HK-2 (cell line): ENCODE results near the gene P2RY12.
A peak's percentile ranks its signal among the peaks of the same experiment; 100 is the strongest.
"Not testable (repeated sequence)": the region's sequence is repeated elsewhere in the genome, so short reads cannot be mapped to it uniquely, and the experiment has no call there.

ENCODE experiments used
- DNase-seq: peaks from one replicate; pipeline ENCODE4 v3.0.0-alpha.2; 2018; ENCODE audit not compliant: unreplicated experiment

Gene P2RY12

DNA sequence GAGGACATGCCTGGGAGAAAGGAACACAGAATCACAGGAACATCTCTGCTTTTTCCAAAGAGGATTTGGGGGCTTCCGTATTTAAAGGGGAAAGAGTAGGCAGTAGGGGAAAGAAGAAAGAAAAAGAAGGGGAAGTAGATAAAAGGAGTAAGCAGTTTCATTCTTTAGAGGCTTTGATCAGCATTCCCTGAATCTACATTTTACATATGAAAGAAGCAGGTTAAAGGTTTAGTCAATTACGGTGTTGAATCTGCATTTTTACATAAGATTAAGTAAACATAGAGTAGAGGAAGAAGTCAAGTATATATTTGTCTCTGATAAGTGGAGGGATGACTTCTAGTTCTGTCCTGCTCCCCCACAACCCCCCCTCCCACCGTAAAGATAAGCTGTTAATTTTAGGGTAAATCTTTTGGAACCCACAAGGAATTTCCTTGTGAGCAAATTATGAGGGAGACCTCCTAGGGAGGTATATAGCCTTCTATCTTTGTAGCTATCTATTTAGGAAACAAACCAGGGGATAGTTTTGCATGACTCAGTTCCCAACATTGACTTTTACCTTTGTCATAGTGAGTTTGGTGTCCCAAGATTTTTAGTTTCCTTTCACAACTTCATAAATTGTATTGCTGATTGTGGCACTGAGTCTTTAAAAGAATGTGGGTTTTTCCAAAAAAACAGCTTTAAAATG, 8.7 kb upstream of the P2RY12 start:
- DNase-seq = no peak

DNA sequence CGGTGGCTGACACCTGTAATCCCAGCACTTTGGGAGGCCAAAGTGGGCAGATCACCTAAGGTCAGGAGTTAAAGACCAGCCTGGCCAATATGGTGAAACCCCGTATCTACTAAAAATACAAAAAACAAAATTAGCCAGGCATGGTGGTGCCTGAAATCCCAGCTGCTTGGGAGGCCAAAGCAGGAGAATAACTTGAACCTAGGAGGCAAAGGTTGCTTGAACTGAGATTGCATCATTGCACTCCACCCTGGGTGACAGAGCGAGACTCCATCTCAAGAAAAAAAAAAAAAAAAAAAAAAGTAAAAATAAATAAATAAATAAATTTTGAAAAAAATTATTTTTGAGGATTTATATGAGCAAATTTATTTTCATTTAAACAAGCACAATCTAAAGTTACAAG, 7.6 kb upstream of the P2RY12 start:
- not testable (repeated sequence) for DNase-seq

DNA sequence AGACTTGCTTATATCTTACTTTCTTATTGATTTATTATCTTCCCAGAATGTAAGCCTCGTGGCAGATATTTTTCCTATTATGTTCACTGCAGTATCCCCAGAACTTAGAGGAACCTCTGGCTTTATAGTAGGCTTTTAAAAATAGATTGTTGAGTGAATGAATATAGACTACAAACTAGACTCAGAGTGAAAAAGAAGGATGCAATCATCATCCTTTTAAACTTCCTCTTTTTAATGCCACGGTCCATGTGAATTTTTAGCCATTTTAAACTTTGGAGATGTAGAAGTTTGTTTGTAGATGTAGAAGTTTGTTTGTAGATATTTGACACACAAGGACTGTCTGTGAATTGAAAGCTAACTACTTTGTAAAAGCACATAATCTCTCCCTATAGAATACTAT, 7.2 kb upstream of the P2RY12 start:
- DNase-seq = no peak

DNA sequence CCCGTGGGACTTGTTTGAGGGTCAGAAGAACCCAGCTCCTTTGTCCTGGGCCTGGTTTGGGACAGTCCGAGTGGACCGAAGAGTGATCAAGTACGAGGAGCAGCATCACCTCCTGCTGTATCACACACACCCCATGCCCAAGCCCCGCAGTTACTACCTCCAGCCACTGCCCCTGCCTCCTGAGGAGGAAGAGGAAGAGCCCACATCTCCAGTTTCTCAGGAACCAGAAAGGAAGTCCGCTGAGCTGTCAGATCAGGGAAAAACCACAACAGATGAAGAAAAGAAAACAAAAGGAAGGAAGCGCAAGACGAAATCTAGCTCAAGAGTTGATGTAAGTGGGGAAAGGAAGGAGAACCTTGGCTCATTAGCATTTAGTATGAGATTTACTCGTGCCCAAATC, 3.3 kb upstream of the P2RY12 start:
- no peak for DNase-seq

DNA sequence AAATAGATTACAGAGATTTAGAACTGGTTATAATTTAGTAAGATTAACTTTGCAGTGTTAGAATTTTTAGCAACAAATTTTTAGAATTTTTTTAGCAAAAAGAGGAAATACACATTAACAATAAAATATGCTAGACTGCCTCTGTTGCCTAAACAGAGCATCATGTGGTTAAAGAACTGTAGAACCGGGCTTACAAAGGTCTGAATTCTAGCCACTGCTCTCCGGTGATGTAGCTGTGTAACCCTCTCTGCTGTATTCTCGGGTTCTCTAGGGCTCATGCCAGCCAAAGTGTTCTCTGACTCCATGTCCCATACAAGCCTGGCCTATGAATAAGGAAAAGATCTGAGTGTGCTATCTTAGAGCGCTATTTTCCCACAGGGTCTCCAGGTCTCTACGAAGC, 2.9 kb upstream of the P2RY12 start:
- DNase-seq = no peak

DNA sequence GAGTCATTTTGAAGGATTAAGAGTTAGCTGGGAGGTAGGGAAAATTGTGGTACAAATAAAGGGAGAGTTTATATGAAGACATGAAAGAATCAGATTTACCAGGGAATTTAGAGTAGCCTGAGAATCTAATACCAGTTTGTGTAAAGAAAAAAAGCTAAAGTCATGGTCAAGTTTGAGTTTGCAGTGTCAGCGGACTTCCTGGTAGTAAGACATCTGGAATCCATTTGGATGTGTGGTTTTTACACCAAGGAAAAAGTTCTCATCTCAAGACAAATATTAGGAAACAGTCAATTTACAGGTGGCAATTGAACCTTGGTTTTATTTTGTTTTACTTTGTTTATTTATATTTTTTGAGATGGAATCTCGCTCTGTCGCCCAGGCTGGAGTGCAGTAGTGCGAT, 1.5 kb upstream of the P2RY12 start:
- no peak for DNase-seq

DNA sequence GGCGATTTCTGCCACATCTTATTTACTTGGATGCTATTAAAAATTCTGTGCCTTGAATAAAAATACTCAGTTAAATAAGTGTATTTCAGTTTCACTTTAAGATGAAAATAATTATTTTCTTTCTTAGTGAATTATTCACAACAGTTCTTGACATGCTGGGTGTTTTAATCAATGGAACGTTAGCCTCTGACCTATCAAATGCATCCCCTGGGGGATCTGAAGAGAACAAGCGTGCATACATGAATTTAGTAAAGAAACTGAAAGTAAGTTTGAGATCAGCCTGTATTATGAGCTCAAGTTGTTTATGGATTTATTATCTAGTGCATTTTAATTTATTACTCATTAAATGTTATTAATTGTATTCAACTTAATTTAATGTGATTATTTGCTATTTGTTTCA, 597 bp downstream of the P2RY12 start:
- DNase-seq = no peak

DNA sequence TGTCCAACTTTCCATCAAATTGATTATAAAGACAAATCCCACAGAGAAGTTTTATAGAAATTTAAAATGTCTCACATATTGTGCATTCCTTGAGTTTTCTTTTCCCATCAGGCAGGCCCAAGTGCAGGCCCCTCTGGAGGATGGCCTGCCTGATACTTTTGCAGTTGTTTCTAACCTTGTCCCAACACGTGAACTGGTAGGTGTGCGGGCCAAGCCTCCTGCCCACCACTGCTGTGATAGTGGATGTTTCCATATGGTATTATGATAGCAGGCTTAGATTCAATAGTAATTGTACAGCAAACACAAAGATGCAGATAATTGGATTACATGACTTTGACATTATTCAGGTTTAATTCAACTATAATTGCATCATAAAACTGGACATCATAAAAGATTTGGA, 1.4 kb downstream of the P2RY12 start:
- DNase-seq = no peak

DNA sequence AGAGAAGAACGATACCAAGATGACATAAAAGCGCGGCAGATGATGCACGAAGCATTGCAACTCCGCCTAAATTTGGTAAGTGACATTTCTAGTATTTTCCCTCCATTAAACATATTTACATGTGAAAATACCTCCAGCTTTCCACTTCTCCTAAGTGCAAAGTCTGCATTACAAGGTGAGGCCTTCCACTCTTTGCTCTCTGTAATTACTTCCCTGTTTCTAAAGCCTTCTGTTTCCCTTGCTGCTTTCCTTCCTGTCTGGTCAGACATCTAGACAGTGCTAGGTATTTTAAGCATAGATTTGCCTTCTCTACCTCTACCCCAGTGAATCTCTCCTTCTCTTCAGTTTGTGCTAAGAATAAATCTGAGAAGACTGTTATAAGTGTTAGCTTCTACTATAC, 1.9 kb downstream of the P2RY12 start:
- DNase-seq = no peak

DNA sequence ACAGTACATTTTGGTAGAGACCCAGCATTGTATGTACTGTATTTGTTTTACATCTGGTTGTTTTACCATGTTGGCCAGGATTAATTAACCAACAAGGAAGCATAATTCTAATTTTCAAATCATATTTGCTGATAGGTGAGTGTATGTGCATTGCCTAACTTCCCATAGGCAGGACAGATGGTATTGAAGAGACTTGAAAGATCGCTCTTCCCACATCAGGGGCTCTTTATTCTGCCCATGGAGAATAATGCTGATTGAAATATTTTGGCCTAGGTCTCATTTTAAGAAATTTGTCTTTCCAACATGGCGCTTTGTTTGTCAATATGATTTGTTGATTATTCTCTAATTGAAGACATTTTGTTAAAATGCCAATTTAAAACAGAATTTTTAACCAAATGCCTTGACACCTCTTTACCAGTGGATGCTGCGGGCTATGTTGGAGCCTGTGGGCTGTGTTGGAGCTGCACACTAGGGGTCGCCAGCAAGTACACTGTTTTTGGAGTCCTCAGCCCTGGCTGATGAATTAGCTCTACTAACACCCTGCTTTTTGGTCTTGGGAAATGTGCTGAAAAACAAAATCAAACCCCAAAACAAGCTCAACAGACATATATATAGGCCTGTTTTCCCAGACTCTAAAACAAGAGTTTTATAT, 5.3 kb downstream of the P2RY12 start:
- DNase-seq = peak; percentile 18

DNA sequence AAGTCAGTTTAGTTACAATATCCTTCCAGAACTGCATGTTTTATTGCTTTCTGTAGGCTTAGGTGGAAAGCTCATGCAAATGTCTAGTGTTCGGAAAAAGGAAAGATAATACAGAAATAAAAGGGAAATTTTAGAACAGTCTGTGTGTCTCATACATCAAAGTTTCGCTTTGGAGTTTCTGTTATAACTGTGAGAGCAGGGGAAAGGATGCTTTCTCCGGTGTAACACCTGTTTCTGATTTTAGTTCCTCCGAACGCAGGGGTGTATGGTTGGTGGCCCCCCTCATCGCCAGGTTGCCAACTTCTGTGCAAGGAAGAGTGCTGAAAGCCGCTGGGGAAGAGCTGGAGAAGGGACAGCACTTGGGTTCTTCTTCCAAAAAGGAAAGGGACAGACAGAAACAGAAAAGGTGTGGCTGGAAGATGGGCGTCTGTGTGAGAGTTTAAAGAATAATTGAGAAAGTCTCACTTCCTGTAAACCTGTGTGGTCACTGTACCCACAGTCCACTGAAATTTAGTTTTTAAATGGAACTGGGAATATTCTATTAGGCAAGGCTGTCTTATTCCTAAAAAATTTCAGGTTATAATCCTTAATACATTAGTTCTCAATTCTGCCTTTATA, 6.7 kb downstream of the P2RY12 start:
- DNase-seq = no peak

DNA sequence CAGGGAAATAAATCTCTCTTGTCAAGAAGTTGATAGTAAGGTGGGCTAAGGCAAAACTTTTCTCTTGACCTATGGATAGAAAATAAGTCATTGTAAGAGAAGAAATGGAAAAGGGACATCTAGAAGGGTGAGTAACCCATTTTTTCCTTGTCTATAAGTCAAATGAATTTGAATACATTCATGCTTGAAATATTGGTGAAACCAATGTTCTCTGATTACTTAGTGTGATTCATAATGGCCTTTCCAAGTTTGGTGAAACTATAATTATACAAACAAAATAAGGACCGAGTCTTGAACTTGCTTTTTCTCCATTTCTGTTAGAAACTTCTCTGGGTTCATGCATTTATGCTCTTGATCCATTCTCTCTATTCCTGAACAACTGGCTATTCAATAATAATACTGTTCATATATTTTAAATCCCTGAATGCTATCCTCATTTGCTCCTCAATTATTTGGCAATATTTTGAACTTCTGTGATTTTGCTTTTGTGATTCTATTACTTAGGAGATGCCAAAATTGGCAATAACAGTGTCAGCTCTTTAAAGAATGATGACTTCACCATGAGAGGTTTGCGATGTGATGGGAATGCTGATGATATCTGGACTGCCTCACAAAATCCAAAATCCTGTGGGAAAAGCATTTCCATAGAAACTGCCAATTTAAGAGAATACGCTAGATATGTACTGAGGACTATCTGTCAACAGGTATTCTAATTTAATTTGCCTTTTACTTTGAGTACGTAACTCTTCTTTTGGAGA, 12.3 kb downstream of the P2RY12 start:
- DNase-seq = no peak

DNA sequence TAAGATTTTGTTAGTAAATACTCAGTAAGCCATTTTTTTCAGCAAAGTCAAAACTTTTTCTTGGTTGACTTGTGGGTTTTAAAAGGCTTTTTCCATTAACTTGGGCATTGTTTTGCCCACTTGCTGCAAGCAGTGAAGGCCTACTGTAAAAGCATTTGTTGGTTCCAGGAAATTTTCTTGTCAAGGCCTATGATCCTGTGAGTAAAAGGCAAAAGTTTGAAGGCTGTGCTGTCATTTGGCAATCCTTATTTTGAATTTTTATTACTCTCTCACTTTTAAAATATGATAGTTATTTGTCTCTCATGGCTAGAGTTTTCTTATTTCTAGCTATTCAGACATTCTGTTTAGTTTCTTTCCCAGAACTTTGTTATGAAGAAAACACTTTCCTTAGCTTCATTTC, 13.0 kb downstream of the P2RY12 start:
- DNase-seq = no peak

DNA sequence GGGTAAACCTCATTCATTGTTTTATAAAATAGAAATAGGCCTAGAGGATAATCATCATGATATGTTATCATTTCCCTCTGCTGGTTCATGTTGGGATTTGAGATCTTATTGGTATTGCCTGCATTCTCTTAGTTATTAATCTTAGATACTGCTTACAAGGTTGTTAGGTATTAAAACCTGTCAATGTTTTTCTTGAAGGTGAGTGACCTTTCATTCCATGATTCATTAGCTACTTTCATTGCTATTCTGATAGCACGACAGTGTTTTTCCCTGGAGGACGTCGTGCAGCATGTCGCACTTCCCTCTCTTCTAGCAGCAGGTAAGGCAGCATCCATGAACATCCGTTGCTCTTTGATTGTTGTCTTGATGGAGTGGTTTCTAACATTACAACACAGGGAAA, 17.1 kb downstream of the P2RY12 start:
- no peak for DNase-seq

DNA sequence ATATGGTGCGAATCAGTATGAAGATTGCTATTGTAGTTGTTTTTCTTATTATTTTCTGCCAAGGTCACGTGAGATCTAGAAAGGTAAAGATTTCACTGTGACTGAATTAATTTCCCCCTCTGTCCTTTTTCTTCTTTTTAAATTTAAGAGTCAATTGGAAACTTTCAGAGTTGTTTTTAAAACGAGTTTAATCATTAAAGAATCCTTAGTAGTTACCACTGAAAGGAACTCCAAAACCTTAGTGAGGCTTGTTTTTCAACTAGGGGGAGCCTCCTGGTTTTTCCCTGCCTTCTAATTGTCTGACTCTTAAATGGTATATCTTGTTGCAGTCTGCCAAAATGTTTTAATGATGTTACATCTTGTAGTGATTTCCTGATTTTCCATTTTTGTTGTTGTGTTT, 17.6 kb downstream of the P2RY12 start:
- no peak for DNase-seq

DNA sequence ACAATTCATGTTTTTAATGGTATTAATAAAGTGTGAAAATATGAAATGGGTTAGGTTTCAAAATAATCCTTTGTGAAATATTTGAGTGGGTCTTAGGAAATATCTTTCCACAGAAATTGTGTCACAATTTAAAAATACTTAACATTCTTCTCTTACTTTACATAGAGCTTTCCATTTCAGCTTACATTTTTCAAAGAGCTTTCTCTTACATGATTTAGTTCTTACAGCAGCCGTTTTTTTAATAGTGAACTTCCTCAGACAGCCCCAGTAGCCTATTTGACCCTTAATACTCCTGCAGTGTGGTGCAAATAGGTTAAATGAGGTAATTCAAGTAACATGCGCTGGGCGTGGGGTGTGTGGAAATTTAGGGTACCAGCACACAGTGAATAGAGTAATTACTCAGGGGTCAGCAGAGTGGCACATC, 21.8 kb downstream of the P2RY12 start:
- no peak for DNase-seq

DNA sequence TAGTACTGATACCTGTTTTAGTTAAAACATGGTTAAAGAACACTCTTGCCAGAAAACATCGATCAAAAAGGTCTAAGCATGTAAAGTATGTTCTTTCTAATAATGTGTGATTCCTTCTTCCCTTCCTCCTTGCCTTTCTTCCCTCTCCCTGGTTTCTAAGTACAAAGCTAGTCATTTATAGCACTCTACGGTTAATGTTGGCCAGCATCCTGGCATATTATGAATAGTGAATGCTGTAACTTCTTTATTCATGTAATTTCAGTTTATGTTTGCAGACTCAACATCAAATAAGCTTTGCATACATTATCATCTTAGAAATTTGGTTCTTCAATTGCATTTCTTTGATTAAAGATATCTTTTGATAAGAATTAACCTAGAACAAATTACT, 27.1 kb downstream of the P2RY12 start:
- DNase-seq = no peak

DNA sequence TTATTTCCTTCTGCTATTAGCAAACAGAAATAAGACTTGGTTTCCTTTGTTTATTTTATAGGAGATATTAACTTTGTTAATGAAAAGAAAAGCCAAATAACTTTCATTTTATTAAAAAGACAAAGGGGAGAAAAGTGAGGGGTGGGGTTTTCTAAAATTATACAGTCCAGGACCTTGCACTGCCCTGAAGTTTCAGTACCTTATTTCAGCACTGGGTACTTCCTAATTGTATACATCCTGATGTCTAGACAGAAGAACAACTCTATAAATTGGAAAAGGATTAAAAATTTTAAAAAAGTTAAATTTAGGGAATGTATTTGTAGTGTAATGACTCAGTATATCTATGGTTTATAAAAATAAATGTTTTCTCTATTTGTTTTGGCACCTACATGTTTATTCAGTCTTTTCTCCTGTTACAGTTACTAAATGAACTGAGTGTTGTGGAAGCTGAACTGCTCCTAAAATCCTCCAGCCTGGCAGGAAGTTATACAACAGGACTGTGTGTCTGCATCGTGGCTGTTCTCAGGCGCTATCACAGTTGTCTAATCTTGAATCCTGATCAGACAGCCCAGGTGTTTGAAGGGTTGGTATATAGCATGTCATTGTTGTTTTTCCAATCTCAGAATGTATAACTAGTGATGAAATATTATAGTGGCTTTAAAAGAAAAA, 27.6 kb downstream of the P2RY12 start:
- no peak for DNase-seq

DNA sequence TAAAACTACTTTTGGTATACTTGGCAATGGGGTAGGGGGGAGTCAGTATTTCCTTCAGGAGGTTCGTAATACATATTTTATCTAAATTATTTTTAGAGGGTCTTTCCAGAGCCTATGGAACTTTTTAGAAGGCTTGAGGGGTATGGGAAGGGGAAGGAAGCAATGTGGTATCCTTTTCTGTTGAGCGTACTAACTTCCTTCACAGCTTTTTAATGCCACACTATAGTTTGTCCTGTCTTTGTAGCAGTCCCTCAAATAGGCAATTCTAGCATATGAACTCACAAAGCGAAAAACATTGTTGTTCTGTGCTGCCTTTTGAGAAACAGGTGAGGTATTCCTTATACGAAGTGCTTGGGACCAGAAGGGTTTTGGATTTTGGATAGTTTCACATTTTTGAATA, 32.9 kb downstream of the P2RY12 start:
- no peak for DNase-seq

DNA sequence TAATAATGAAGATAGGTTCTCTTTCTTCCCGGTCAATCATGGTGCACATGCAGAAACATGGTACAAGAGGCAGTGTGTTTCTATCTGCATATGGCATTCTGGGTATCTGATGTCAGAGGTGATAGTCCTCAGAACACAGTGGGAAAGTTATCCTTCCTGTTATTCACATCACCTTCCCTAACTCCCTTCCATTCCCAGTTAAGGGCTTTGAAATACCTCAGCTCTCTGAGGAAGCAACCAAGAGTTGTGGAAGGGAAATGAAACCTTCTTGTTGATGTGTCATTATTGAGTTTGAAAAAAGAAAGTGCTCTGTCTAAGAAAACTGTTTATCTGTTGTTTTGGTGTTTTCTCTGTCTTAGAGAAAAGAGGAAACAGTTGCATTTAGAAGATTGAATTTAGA, 33.3 kb downstream of the P2RY12 start:
- no peak for DNase-seq

DNA sequence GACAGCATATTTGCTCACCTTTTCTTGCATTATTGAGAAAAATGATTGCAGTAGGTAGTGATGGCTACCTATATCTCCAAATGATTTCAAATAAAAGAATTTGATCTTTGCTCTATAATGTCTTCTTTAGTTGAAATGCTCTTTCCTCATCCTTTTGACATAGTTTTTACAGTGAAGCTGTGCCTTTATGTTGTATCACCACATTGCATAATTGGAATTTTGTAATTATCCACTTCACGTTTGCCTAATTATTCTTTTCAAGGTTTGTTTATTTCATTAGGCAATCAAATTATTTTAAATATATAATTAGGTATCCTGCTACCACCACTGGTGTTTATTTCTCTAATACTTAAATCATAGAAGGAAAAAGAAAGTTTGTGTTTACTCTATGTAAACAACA, 33.9 kb downstream of the P2RY12 start:
- no peak for DNase-seq

DNA sequence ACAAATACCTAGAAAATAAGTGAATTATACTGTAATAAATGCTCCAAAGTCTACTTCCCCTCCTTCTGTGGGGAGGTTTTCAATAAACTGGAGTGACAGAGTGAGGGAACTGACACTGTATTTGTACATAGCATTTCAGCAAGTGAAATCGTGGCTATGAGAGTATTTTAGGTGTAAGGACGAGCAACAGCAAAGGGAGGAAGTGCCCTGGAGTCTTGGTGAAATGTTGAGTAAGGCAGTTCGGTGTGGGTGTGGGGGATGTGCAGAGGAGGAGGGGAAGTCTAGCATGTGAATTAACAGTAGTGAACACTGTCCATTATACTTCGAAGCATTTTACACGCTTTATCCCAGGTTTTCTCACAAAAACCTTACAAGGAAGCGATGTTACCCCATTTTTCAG, 37.1 kb downstream of the P2RY12 start:
- no peak for DNase-seq
